NCI-H2081 (cell line): ENCODE data around the gene GABRA4.

ENCODE experiments used
- DNase-seq, 2 experiments: peaks; one replicate each; lab custom pipeline; 2025; lab: John Stamatoyannopoulos, UW

GABRA4 gene

DNA sequence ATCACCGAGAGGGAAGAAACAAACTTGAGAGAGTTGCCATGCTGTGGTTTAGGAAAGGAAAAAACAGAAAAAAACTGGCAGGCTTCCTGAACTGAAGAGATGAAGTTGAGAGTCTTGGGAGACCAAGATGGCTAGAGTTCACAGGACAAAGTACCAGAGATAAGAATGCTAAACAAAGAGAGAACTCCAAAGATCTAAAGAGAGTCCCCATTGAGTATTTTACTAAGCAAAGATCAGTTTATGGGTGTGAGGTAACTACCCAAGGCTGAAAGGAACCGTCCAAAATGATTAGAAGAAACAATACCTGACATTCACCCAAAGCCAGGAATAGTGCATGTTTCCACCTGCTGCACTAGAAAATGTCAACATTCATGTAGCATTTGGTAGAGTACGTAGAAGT lies 62.5 kb downstream of the GABRA4 start:
- no peak for DNase-seq

DNA sequence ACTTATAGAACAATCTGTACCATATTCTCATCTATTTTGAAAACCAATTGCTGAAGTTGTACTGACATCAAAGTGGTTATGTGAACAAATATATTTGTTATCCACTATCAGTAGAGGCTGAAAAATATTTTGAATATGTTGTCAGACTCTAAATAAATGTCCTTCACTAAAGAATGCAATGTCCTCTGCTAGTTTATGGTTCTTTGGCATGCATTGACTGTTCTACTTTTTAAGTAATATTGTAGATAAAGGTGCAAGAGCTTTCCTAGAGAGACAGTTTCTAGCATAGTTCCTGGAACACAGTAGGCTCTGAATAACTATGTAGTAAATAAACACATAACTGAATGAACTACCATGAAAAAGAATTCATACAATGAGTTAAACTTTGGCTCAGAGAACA lies 66.2 kb downstream of the GABRA4 start:
- no peak for DNase-seq

DNA sequence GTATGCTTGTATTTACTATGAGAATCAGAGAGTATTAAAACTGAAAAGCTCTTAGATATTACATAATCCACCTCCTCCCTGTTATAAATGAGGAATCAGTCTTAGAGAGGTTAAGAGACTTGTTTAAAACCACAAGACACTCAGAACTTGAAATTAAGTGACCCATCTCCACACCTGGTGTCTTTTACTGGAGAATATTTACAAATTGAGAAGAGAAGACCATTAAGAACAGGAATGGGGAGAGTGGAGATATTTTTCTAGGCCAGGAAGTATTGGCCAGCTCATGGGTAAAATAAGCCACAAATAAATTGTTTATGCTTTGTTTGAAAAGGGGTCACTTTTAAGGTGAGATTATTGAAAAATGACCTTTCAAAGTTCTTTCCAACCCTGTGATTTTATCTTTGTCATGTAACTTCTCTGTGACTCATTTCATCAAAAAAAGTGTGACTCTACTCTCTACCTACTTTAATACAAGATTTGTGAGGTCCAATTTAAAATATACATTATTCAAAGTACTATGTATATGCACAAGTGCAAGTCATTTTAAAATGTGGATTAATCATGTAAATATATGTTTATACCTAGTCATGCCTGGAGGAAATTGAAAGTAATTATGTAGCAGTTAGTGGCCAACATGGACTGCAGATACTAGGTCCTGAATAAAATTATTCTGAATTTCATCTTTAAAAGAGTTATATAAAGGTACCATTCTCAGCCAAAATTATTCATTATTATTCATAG lies 68.4 kb downstream of the GABRA4 start:
- DNase-seq: no peak

DNA sequence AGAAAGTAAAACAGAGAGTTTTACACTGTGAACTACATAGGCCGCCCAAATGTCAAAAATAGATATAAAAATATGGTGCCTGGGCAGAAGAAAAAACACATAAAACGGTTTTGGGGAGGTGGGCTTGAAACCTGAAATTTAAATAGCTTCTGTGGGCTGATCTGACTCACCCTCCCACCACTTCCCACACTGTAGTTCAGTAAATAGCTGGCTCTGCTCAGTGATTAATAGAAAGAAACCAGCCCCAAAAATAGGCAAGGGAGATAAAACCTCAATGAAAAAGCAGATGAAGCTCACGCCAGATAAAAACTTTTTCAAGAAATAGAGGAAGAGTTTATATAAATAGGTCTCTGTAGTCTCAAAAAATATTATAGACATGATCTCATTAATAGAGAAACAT lies 71.2 kb downstream of the GABRA4 start:
- DNase-seq: no peak

DNA sequence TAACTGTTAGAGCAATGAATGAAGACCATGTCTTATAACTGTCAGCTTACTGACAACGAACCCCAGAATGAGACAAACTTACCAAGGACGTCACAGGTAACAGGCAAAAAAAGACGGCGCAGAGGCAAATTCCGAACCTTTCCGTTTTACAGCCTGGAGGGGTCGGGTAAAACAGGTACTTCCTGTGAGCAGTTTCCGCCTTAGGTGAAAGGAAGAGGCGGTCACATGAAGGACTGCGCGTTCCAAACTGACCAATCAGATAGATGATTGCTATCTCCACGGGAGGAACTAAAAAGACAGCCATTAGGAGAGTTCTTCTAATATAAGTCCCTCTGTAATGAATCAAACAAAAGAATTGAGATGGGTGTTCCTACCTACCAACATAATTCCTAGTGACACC lies 84.3 kb downstream of the GABRA4 start, which contains the start of gene COX7B2:
COX7B2 (minus strand) TSS at position 168 of the 400 bp plus-strand sequence. CDS start 174,053 bp downstream, outside the sequence.
- DNase-seq: no peak

- no peak for DNase-seq
These were observed 85.2 kb downstream of the GABRA4 start for GRCh38 chr4:46908148-46908547.

DNA sequence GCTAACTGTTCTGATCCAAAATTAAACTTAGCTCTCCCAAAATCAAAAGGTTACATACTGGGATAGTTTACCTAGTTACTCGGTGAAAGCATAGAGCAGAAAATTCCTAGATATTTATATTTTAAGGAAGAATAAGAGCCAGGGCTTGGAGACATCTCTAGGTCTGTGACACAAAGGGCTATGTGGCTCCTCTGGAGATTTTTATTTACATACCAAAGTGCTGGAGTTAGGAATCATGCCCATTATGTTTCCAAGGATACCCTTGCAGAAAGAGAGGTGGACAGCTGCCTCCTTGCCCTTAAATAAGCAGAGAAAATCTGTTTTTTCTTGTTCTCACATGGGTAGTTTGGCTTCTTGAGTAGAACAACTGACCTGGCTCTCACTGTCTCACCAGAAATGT lies 93.3 kb downstream of the GABRA4 start:
- DNase-seq: peak in 1 of 2 experiments; percentile 22

- peak in 1 of 2 experiments; percentile 19 for DNase-seq
These were observed 98.6 kb downstream of the GABRA4 start for GRCh38 chr4:46894826-46895225.

DNA sequence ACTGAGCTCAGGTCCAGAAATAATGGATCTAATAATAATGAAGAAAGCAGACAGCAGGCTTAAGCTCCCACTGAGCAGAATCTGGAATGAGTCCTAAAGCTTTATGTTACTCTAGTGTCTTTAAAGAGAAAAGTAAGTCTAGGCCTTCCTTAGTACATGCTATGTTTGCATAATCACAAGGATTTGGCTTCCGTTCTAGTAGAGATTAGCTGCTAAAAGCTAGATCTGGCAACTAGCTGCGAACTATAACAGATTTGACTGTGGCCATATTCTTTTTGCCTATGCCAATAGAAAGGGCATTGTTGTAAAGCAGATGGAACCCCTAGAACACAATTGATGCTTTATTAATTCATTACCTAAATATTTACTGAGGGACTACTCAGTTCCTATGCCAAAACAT lies 103.3 kb downstream of the GABRA4 start:
- DNase-seq: peak in 1 of 2 experiments; percentile 18

DNA sequence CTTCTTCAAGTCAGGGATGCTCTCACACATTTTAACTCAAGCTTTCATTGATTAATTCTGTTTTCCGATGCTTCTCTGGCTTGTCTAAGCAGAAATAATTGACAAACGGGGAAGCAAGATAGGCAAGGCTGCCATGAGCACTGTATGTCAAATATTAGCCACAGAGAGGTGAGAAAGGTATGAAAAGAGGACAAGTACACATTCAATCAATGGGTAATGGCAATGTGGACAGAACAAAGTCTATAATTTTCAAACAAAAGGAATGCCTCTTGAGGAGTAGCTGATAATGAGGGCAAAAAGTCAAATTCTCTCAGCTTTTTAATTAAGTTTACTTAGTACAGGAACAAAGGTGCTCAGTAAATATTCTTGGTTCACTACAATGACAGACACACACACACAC lies 104.0 kb downstream of the GABRA4 start:
- peak in 1 of 2 experiments; percentile 35 for DNase-seq

DNA sequence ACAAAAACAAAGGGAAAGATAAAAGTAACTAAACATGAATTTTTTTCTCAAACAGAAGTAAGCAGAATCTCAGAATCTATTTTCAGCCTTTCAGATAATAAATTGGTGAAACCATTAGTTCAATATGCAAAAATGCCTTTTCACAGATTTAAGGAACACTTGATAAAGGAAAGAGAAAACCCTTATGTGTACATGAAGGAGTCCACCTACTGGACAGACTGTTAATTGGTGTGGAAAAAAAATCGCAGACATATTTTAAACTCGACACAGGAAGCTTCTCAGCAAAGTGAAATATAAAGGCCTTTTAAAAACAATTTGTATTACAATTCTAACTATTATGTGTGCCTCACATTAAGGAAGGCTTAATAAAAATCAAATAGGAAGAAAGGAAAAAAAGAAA lies 106.7 kb downstream of the GABRA4 start:
- DNase-seq: peak in 1 of 2 experiments; percentile 23

DNA sequence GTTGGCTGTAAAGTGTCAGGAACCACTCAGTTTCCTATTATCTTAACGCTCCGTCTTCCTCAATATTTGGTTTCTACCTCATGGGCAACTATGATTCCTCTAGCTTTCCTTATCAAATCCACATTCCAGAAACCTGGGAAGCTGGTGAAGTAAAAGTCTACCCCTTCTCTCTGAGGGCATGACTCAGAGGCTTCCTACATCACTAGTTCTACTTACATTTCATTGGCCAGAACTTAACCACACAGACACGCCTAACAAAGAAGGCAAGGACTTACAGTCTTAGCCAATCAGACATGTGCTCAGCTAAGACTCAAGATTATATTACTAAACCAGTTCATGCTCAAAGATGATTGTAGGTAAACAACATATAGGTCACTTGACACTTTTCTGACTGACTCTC lies 114.7 kb downstream of the GABRA4 start:
- DNase-seq: no peak

DNA sequence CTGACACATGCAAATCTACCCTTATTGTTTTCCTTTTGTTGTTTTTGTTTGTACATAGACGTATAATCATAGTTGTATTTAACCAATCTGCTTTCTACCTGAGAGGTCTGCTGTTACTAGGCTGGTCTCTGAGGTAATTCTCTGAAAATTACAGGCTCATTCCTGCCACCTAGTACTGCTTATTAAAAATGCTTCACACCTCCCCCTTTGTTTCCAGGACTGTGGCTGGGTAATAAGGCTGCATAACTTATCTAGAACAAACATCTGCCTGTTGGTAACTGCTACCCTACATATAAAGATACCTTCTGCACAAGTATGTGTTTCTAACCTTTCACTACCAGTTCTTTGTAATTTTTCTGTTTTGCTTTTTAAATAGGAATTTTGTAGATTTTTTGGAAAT lies 118.6 kb downstream of the GABRA4 start:
- DNase-seq: peak; percentile 6 to 52

GRCh38 chr4:46870411-46870810 lies 123.0 kb downstream of the GABRA4 start:
- no peak for DNase-seq
